ENCODE results near the gene STEAP1. TPM values are rescaled to one million over a fixed set of nuclear protein-coding genes. Genes with fewer than 3 reads are reported as not detected.

Gene STEAP1
- total and polyA plus RNA-seq, 10 donors: 0.67 to 12.3 (median 2.8) TPM

- intact Hi-C loops (cut with DNase I; ENCODE audit: low total_unique reads): no loop called here
- Histone ChIP-seq H3K4me1 (no peaks in the 10 kb centered on the region), H3K9me3 (peaks cover 0 to 15% (median 6%) of the 10 kb centered on the region in 8 donors), H3K27me3 (replicated peaks in 1 of 7) (peaks cover 0 to 3% (median 0%) of the 10 kb centered on the region in 7 donors), H3K36me3 (no peaks in the 10 kb centered on the region), H3K27ac (no peak overlapping the region), H3K4me3 (no peak overlapping the region)
- no peak for DNase-seq
- 93 to 100% (median 95%) methylated on average over 1 of the region's 1 CpG for WGBS, 5 donors
- no peak for TF ChIP-seq POLR2A (IDR thresholded peaks at IDR 0.05)
- TF ChIP-seq CTCF (IDR thresholded peaks at IDR 0.05 in 8 of 11, conservative IDR thresholded peaks at IDR 0.05 in 3 of 11): no peak
- no peak for TF ChIP-seq POLR2AphosphoS5 (IDR thresholded peaks at IDR 0.05)
These were observed 15.6 kb downstream of the STEAP1 start for GRCh38 chr7:90169891-90170290.

- Histone ChIP-seq H3K4me3 (no peak overlapping the region), H3K27ac (no peak overlapping the region), H3K27me3 (replicated peaks in 1 of 7) (peaks cover 0 to 3% (median 0%) of the 10 kb centered on the region in 7 donors), H3K9me3 (peaks cover 0 to 29% (median 10%) of the 10 kb centered on the region in 8 donors), H3K36me3 (no peaks in the 10 kb centered on the region), H3K4me1 (no peaks in the 10 kb centered on the region)
- no peak for TF ChIP-seq CTCF (IDR thresholded peaks at IDR 0.05 in 8 of 11, conservative IDR thresholded peaks at IDR 0.05 in 3 of 11)
- no peak for TF ChIP-seq POLR2A (IDR thresholded peaks at IDR 0.05)
- TF ChIP-seq POLR2AphosphoS5 (IDR thresholded peaks at IDR 0.05): no peak
- intact Hi-C loops (cut with DNase I; ENCODE audit: low total_unique reads): no loop called here
- WGBS, 5 donors: 69 to 89% (median 77%) methylated on average over 2 of the region's 2 CpGs
- no peak for DNase-seq
These were observed 17.9 kb downstream of the STEAP1 start for GRCh38 chr7:90172121-90172520.

GRCh38 chr7:90172624-90173023 is 18.4 kb downstream of the STEAP1 start:
- WGBS, 5 donors: 86 to 95% (median 91%) methylated on average over 6 of the region's 6 CpGs
- Histone ChIP-seq H3K4me1 (no peaks in the 10 kb centered on the region), H3K36me3 (no peaks in the 10 kb centered on the region), H3K9me3 (peaks cover 0 to 29% (median 10%) of the 10 kb centered on the region in 8 donors), H3K27ac (no peak overlapping the region), H3K4me3 (no peak overlapping the region), H3K27me3 (replicated peaks in 1 of 7) (peaks cover 0 to 3% (median 0%) of the 10 kb centered on the region in 7 donors)
- TF ChIP-seq POLR2AphosphoS5 (IDR thresholded peaks at IDR 0.05) (no peak), POLR2A (IDR thresholded peaks at IDR 0.05) (no peak), CTCF (IDR thresholded peaks at IDR 0.05 in 8 of 11, conservative IDR thresholded peaks at IDR 0.05 in 3 of 11) (no peak)
- DNase-seq: no peak
- intact Hi-C loops (cut with DNase I; ENCODE audit: low total_unique reads): no loop called here

GRCh38 chr7:90173127-90173844 is 19.0 kb downstream of the STEAP1 start:
- no peak for TF ChIP-seq CTCF (IDR thresholded peaks at IDR 0.05 in 8 of 11, conservative IDR thresholded peaks at IDR 0.05 in 3 of 11)
- TF ChIP-seq POLR2A (IDR thresholded peaks at IDR 0.05): no peak
- no peak for TF ChIP-seq POLR2AphosphoS5 (IDR thresholded peaks at IDR 0.05)
- Histone ChIP-seq H3K27ac (no peak overlapping the region), H3K9me3 (peaks cover 0 to 29% (median 10%) of the 10 kb centered on the region in 8 donors), H3K27me3 (replicated peaks in 1 of 7) (peaks cover 0 to 3% (median 0%) of the 10 kb centered on the region in 7 donors), H3K4me3 (no peak overlapping the region), H3K4me1 (no peaks in the 10 kb centered on the region), H3K36me3 (no peaks in the 10 kb centered on the region)
- intact Hi-C loops (cut with DNase I; ENCODE audit: low total_unique reads): no loop called here
- WGBS, 5 donors: 87 to 96% (median 93%) methylated on average over 4 of the region's 4 CpGs
- DNase-seq: no peak
